Stimulated activated CD8-positive, alpha-beta memory T cell treated with anti-CD3 and anti-CD28 coated beads, Interleukin-4, amount 100 ng/mL, for 48 hours (primary cell): ENCODE measurements around the gene MSL3B.

Experiments
- DNase-seq: peaks from one replicate; pipeline ENCODE4 v3.0.0-alpha.2; 2020

MSL3B gene

GRCh38 chr2:233815861-233816260, 52.3 kb downstream of the MSL3B start:
- DNase-seq = no peak
